ENCODE measurements around the gene WDFY4.
"Not testable (repeated sequence)": the region's sequence is repeated elsewhere in the genome, so short reads cannot be mapped to it uniquely, and the experiment has no call there.

Gene WDFY4, protein sequence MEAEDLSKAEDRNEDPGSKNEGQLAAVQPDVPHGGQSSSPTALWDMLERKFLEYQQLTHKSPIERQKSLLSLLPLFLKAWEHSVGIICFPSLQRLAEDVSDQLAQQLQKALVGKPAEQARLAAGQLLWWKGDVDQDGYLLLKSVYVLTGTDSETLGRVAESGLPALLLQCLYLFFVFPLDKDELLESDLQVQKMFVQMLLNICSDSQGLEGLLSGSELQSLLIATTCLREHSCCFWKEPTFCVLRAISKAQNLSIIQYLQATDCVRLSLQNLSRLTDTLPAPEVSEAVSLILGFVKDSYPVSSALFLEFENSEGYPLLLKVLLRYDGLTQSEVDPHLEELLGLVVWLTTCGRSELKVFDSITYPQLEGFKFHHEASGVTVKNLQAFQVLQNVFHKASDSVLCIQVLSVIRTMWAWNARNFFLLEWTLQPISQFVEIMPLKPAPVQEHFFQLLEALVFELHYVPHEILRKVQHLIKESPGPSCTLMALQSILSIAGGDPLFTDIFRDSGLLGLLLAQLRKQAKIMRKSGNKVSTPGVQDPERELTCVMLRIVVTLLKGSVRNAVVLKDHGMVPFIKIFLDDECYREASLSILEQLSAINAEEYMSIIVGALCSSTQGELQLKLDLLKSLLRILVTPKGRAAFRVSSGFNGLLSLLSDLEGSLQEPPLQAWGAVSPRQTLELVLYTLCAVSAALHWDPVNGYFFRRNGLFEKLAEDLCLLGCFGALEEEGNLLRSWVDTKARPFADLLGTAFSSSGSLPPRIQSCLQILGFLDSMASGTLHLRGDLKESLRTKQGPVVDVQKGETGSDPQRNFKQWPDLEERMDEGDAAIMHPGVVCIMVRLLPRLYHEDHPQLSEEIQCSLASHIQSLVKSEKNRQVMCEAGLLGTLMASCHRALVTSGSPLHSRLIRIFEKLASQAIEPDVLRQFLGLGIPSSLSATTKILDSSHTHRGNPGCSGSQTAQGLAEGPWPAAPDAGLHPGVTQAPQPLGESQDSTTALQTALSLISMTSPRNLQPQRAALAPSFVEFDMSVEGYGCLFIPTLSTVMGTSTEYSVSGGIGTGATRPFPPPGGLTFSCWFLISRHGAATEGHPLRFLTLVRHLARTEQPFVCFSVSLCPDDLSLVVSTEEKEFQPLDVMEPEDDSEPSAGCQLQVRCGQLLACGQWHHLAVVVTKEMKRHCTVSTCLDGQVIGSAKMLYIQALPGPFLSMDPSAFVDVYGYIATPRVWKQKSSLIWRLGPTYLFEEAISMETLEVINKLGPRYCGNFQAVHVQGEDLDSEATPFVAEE (N-terminal part only)

GRCh38 chr10:48684792-48685623 lies at the start of gene WDFY4:
Gene WDFY4, plus strand, starts transcription at chr10:48684873. Its CDS starts 24,860 bp downstream, at chr10:48709733.
- DNase-seq: no peak

DNA sequence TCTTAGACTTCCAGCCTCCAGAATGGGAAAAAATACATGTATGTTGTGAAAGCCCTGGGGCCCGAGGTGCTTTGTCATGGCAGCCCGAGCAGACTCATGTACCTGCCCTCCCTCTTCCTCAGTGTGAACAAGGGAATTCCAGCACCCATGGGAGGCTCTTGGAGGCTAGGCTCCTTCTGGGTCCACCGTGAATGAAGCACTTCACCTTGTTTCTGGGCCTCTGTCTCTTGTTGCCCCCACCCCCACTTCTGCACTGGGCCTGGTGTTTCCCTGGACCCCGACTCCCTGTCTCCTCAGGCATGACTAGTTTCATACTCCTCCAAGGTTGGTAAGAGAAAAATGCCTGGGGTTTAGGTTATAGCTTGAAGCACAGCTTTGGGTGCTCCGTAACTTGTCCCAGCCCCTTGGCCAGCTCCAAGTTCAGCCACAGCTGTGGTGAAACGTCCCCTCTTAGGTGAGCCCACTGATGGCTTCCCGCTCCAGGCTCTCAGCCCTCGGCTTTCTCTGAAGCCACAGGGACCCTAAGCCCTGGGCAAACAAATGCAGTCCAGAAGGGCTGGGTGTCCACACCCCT lies 49.6 kb upstream of the WDFY4 start:
- no peak for DNase-seq

- no peak for DNase-seq
Observed at GRCh38 chr10:48636231-48636630, 48.4 kb upstream of the WDFY4 start.

GRCh38 chr10:48636901-48637300 lies 47.8 kb upstream of the WDFY4 start:
- no peak for DNase-seq

DNA sequence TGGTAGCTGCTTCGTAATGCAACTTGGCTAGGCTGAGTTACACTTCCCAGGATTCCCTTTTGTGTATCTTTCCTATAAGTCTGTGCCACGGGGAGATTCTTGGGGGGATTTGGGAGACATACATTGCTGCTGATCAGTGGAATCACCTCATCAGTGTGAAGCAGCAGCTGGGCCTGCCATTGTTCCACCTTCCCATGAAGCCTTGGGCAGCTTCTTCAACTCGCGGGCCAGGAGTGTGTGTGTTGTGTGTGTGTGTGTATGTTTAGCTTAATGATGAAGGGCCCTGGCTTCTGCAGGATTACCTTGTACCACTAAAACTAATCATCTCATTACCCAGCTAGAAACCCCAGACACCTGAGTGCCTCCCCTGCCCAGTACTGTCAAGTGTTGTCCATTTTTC lies 46.5 kb upstream of the WDFY4 start:
- no peak for DNase-seq

- no peak for DNase-seq
Observed at GRCh38 chr10:48638739-48639527, 45.7 kb upstream of the WDFY4 start.

DNA sequence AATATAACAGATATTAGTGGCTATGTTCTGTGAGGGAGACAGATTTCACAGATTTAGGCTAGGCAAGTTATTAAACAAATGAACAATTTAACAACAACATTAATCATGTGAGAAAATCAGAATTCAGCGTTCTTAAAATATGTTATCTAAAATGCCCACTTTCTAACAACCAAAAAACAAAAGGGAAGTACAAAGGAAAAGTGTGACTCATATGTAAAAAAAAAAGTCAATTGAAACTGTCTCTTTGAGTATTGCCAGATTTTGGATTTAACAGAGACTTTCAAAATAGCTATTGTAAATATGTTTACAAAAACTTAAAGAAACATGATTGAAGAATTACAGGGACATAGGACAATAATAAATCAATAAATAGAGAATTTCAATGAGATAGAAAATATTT lies 45.0 kb upstream of the WDFY4 start:
- DNase-seq: no peak

DNA sequence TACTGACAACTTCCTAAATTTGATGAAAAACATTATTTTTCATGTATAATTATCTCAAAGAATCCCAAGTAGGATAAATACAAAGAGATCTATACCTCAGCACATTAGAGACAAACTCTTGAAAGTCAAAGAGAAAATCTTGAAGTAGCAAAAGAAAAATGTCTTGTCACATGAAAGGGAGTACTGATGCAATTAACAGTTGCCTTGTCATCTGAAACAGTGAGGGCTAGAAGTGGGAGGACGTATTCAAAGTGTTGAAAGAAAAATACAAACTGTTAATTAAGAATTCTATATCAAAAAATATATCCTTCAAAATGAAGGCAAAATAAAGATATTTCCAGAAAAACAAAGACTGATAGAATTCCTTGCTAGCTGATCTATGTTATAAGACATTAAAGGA lies 44.3 kb upstream of the WDFY4 start:
- DNase-seq: no peak

DNA sequence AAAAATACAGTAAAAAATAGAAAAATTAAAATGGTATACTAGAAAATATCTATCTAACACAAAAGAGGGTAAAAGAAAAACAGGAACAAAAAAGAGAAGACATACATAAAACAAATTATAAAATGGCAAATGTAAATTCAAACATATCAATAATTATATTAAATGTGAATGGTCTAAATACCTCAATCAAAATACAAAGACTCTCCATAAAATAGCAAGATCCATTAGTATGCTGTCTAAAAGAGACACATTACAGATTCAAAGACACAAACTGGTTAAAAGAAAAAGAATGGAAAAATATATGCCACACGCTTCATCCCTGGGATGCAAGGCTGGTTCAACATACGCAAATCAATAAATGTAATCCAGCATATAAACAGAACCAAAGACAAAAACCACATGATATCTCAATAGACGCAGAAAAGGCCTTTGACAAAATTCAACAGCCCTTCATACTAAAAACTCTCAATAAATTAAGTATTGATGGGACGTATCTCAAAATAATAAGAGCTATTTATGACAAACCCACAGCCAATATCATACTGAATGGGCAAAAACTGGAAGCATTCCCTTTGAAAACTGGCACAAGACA lies 43.5 kb upstream of the WDFY4 start:
- not testable (repeated sequence) for DNase-seq

- no peak for DNase-seq
Observed at GRCh38 chr10:48645600-48645999, 39.1 kb upstream of the WDFY4 start.

DNA sequence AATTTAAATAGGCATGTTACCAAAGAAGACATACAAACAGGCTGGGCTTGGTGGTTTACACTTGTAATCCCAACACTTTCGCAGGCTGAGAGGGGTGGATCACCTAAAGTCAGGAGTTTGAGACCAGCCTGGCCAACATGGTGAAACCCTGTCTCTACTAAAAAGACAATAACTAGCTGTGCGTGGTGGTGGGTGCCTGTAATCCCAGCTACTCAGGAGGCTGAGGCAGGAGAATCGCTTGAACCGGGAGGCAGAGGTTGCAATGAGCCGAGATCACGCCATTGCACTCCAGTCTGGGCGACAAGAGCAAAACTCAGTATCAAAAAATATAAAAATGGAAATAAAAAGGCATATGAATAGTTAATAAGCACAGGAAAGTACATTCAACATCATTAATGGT lies 37.6 kb upstream of the WDFY4 start:
- not testable (repeated sequence) for DNase-seq

- DNase-seq: no peak
Observed at GRCh38 chr10:48648172-48648942, 36.3 kb upstream of the WDFY4 start.

DNA sequence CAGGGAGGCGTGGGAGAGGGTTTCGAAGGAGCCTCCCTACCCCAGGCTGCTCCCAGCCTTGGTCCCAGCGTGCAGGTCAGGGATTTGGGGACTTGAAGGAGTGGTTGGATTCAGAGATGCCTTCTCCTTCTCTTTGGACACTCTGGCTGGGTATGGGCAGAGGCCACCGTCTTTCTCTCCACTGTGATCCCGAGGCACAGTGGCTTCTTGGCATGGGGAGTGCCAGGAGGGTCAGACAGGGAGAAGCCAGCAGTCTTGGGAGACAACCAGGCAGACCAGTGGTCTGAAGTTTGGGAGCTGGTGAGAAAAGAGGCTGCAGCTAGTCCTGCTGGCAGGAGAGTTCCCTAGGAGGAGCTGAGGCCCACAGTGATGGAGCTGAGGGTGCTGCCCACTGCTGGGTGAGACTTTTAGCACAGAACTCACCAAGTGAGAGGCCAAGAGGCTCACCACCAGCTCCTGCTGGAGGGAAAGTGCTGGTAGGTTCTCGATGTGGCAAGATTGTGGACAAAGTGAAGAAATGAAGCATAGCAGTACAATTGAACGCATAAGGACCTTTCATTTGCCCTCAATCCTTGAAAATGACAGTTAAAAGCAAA lies 35.2 kb upstream of the WDFY4 start:
- DNase-seq: no peak

DNA sequence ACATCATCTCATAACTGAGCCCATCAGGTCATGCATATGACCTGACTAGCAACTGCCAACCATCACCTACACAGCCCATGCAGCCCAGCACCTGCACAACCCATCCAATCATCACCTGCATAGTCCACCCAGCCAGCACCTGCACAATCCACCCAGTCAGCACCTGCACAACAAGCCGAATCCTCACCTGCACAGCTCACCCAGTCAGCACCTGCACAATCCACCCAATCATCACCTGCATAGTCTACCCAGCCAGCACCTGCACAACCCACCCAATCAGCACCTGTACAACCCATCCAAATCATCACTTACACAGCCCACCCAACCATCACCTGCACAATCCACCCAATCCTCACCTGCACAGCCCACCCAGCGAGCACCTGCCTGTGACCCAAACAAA lies 33.4 kb upstream of the WDFY4 start:
- no peak for DNase-seq

DNA sequence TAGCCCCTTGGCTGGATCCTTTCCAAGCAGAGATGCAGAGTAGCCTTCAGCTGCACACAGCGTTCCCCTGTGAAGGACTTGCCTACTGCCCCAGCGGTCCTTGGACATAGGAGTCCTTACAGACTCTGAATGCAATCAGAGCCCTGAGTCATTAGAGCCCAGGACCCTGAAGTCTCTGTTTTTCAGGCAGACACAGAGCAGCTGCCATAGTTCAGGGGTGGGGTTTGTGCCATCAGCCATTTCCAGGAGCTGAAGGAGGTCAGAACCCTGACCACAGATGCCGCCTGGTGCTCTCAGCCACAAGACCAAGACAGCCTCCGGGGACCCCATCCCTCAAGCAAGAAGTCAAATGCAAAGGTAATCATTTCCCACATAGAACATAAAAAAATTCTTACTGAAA lies 32.8 kb upstream of the WDFY4 start:
- DNase-seq: no peak

GRCh38 chr10:48652344-48652743 lies 32.3 kb upstream of the WDFY4 start:
- DNase-seq: no peak

- no peak for DNase-seq
Observed at GRCh38 chr10:48653347-48653746, 31.3 kb upstream of the WDFY4 start.

GRCh38 chr10:48653944-48654698 lies 30.6 kb upstream of the WDFY4 start:
- DNase-seq: no peak
